Measurements from ENCODE around the gene TATDN2.

The TATDN2 gene

DNA sequence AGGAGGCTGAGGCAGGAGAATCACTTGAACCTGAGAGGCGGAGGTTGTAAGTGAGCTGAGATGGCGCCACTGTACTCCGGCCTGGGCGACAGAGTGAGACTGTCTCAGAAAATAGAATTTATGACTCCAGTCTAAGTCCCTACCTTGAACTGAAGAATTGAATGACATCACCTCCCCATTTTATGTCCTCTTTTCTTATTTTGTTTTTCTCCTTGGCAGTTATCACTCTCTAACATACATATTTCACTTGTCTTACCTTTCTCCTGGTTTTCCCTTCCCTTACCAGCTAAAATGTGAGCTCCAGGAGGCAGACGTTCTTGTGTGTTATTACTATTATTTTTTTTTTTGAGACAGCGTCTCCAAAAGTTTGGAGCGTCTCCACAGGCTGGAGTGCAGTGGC, 7.6 kb downstream of the TATDN2 start:
- Histone ChIP-seq H3K36me3 (ENCODE audit: insufficient read depth, low read length) (peaks cover 86% of the 10 kb centered on the region), H3K79me2 (ENCODE audit: insufficient read depth, low read length) (peaks cover 95% of the 10 kb centered on the region)
- no peak for DNase-seq

DNA sequence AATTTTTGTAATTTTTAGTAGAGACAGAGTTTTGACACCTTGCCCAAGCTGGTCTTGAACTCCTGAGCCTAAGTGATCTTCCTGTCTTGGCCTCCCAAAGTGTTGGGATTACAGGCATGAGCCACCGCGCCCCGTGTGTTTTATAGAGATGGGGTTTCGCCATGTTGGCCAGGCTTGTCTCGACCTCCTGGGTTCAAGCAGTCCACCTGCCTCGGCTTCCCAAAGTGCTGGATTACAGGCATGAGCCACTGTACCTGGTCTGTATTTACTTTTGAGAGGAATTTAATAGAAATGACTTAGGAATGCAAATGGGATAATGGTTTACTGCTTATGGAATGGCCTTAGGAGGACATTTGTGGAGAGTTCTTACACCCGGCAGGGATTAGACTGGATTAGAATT, 10.8 kb downstream of the TATDN2 start:
- H2AFZ ChIP-seq (ENCODE audit: low read depth, low read length) = no peak overlapping the region
- H4K20me1 ChIP-seq (ENCODE audit: insufficient read depth, low read length) = peaks cover 61% of the 10 kb centered on the region
- H3K27me3 ChIP-seq (ENCODE audit: insufficient read depth, low read length, poor library complexity) = no peaks in the 10 kb centered on the region
- DNase-seq = no peak
- H3K4me3 ChIP-seq (ENCODE audit: low read depth in 1 of 2, low read length in 2 of 2) = no peak overlapping the region
- peaks cover 91% of the 10 kb centered on the region for H3K36me3 ChIP-seq (ENCODE audit: insufficient read depth, low read length)
- no peak for ATAC-seq (ENCODE audit: insufficient read depth, low read depth)
- no peaks in the 10 kb centered on the region for H3K9me3 ChIP-seq (ENCODE audit: insufficient read depth, low read length, severe bottlenecking)
- H3K79me2 ChIP-seq (ENCODE audit: insufficient read depth, low read length) = peaks cover 96% of the 10 kb centered on the region
- no peak overlapping the region for H3K4me2 ChIP-seq (ENCODE audit: insufficient read depth, low read length)
- peaks cover 19% of the 10 kb centered on the region for H3K4me1 ChIP-seq (ENCODE audit: insufficient read depth, low read length)
- H3K9ac ChIP-seq (ENCODE audit: low read depth, low read length) = no peak overlapping the region
- no peak overlapping the region; the same call in 1 of the 2 replicates for H3K27ac ChIP-seq (ENCODE audit: low read length)
- TF ChIP-seq, protein P1, sequence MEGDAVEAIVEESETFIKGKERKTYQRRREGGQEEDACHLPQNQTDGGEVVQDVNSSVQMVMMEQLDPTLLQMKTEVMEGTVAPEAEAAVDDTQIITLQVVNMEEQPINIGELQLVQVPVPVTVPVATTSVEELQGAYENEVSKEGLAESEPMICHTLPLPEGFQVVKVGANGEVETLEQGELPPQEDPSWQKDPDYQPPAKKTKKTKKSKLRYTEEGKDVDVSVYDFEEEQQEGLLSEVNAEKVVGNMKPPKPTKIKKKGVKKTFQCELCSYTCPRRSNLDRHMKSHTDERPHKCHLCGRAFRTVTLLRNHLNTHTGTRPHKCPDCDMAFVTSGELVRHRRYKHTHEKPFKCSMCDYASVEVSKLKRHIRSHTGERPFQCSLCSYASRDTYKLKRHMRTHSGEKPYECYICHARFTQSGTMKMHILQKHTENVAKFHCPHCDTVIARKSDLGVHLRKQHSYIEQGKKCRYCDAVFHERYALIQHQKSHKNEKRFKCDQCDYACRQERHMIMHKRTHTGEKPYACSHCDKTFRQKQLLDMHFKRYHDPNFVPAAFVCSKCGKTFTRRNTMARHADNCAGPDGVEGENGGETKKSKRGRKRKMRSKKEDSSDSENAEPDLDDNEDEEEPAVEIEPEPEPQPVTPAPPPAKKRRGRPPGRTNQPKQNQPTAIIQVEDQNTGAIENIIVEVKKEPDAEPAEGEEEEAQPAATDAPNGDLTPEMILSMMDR (IDR thresholded peaks at IDR 0.05; ENCODE audit: borderline replicate concordance, extremely low read depth, low read length, poor library complexity, severe bottlenecking) = no peak
- TF ChIP-seq EZH2 (IDR thresholded peaks at IDR 0.05; ENCODE audit: borderline replicate concordance, low read depth, low read length, severe bottlenecking) = no peak

More for the DNA sequence above, 7.6 kb downstream of the TATDN2 start:
- Histone ChIP-seq H3K9ac (ENCODE audit: low read depth, low read length) (no peak overlapping the region), H3K4me1 (ENCODE audit: insufficient read depth, low read length) (peaks cover 30% of the 10 kb centered on the region), H3K4me2 (ENCODE audit: insufficient read depth, low read length) (no peak overlapping the region), H3K9me3 (ENCODE audit: insufficient read depth, low read length, severe bottlenecking) (no peaks in the 10 kb centered on the region), H4K20me1 (ENCODE audit: insufficient read depth, low read length) (peaks cover 61% of the 10 kb centered on the region), H3K4me3 (ENCODE audit: low read depth in 1 of 2, low read length in 2 of 2) (no peak overlapping the region), H3K27ac (ENCODE audit: low read length) (no peak overlapping the region), H2AFZ (ENCODE audit: low read depth, low read length) (no peak overlapping the region), H3K27me3 (ENCODE audit: insufficient read depth, low read length, poor library complexity) (no peaks in the 10 kb centered on the region)
- no peak for ATAC-seq (ENCODE audit: insufficient read depth, low read depth)
- TF ChIP-seq, protein P1 (IDR thresholded peaks at IDR 0.05; ENCODE audit: borderline replicate concordance, extremely low read depth, low read length, poor library complexity, severe bottlenecking) = no peak
- no peak for TF ChIP-seq EZH2 (IDR thresholded peaks at IDR 0.05; ENCODE audit: borderline replicate concordance, low read depth, low read length, severe bottlenecking)

DNA sequence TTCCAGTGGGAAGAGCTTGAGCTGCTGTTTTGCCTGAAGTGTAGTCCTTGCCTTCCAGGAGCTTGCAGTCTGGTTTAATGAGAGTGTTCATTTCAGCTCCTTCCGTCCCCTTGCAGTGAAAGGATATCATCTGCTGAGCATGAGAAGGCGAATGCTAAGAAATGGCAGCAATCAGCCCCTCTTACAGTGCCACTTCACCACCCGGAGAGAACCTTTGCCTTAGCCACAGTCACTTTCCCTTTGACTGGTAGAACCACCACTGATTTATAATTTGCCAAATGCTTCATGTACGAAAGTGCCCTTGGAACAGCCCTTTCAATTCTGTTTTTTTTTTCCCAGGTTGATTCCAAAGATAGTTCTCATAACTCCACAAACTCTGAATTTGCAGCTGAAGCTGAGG, 11.5 kb downstream of the TATDN2 start:
- Histone ChIP-seq H4K20me1 (ENCODE audit: insufficient read depth, low read length) (peaks cover 55% of the 10 kb centered on the region), H3K27ac (ENCODE audit: low read length) (no peak overlapping the region), H2AFZ (ENCODE audit: low read depth, low read length) (no peak overlapping the region), H3K4me2 (ENCODE audit: insufficient read depth, low read length) (no peak overlapping the region), H3K9me3 (ENCODE audit: insufficient read depth, low read length, severe bottlenecking) (no peaks in the 10 kb centered on the region), H3K4me3 (ENCODE audit: low read depth in 1 of 2, low read length in 2 of 2) (no peak overlapping the region), H3K9ac (ENCODE audit: low read depth, low read length) (no peak overlapping the region), H3K27me3 (ENCODE audit: insufficient read depth, low read length, poor library complexity) (no peaks in the 10 kb centered on the region), H3K36me3 (ENCODE audit: insufficient read depth, low read length) (peaks cover 90% of the 10 kb centered on the region), H3K79me2 (ENCODE audit: insufficient read depth, low read length) (peaks cover 96% of the 10 kb centered on the region), H3K4me1 (ENCODE audit: insufficient read depth, low read length) (peaks cover 14% of the 10 kb centered on the region; the same call in 1 of the 2 replicates)
- DNase-seq (no peak), ATAC-seq (ENCODE audit: insufficient read depth, low read depth) (no peak)
- TF ChIP-seq, protein P1 (IDR thresholded peaks at IDR 0.05; ENCODE audit: borderline replicate concordance, extremely low read depth, low read length, poor library complexity, severe bottlenecking) = no peak
- TF ChIP-seq EZH2 (IDR thresholded peaks at IDR 0.05; ENCODE audit: borderline replicate concordance, low read depth, low read length, severe bottlenecking) = no peak
